Sigmoid colon (tissue), 7 donors: Measurements from ENCODE around the gene NRXN2. TPM values are rescaled to one million over a fixed set of nuclear protein-coding genes. Genes with fewer than 3 reads are reported as not detected.
A peak's percentile ranks its signal among the peaks of the same experiment; 100 is the strongest.

ENCODE experiments used
- DNase-seq: peaks from one replicate; pipeline ENCODE4 v3.0.0-alpha.2; 2019
- H3K27ac ChIP-seq, 4 donors: fragments of 200-600 bp; sonication (generic); one replicate each; pipeline ENCODE4 v1.5.1; 2016 to 2019; ENCODE audit warnings: mild to moderate bottlenecking in 1 of 4
- H3K27me3 ChIP-seq, 3 donors: fragments of 200-600 bp; sonication (generic); one replicate each; pipeline ENCODE4 v1.5.1; 2019; ENCODE audit warnings: mild to moderate bottlenecking in 1 of 3
- H3K36me3 ChIP-seq, 4 donors: fragments of 200-600 bp; sonication (generic); one replicate each; pipeline ENCODE4 v1.5.1; 2016 to 2019
- H3K4me1 ChIP-seq, 4 donors: fragments of 200-600 bp; sonication (generic); one replicate each; pipeline ENCODE4 v1.5.1; 2017 to 2019
- H3K4me3 ChIP-seq, 4 donors: fragments of 200-600 bp; sonication (generic); one replicate each; pipeline ENCODE4 v1.5.1; 2017 to 2019; ENCODE audit warnings: mild to moderate bottlenecking in 2 of 4, moderate library complexity in 1 of 4
- H3K9me3 ChIP-seq, 4 donors: fragments of 200-600 bp in 3 of 4; sonication (generic) in 3 of 4; one replicate each; pipeline versions ENCODE4 v1.5.1 to v1.6.1; 2013 to 2019
- EP300 ChIP-seq, 4 donors: sonication (generic); formaldehyde crosslinking; IDR thresholded peaks; one replicate each; pipeline ENCODE4 v1.6.1; 2017; ENCODE audit warnings: antibody characterized with exemption in 4 of 4
- POLR2A ChIP-seq, 2 donors: fragments of 450-650 bp; IDR thresholded peaks; one replicate each; pipeline ENCODE4 v1.6.1; 2016; ENCODE audit warnings: antibody characterized with exemption in 2 of 2, mild to moderate bottlenecking in 2 of 2, moderate library complexity in 2 of 2
- POLR2AphosphoS5 ChIP-seq, 4 donors: sonication (generic); formaldehyde crosslinking; IDR thresholded peaks; one replicate each; pipeline ENCODE4 v1.6.1; 2017; ENCODE audit warnings: antibody characterized with exemption in 4 of 4
- WGBS, 2 donors: extraction: QIAGEN DNeasy Blood & Tissue Kit; methylation state at CpG; one replicate each; pipeline ENCODE4 v1.1.7; 2013; 5-methylcytosine and 5-hydroxymethylcytosine counted together
- intact Hi-C: fragments of 100-400 bp; cut with DNase I; formaldehyde crosslinking; loops from one replicate; pipeline ENCODE4 v1.15.1; 2023
- polyA plus RNA-seq, 3 donors: library from polyadenylated mRNA; stranded (reverse); fragments of 200-250 nt; gene quantifications; one replicate each; pipeline ENCODE4 v1.2.3, GENCODE V29; 2013
- total RNA-seq, 4 donors: library from RNA; depleted of rRNA; stranded (reverse); fragments of >200 nt; gene quantifications; one replicate each; pipeline ENCODE4 v1.1.0, GENCODE V29; 2016
- TF ChIP-seq, protein P1 (sequence below), 4 experiments: fragments of 450-650 bp in 3 of 4; fragments of 200-600 bp in 1 of 4; IDR thresholded peaks; one replicate each; pipeline ENCODE4 v1.5.1; 2016 to 2019; ENCODE audit warnings: antibody characterized with exemption in 4 of 4, mild to moderate bottlenecking in 3 of 4, moderate library complexity in 2 of 4
- donor health status: healthy with polysubstance abuse.
- donor health status: Bipolar disorder and iron deficiency.
- donor health status: healthy.

The NRXN2 gene
- total and polyA plus RNA-seq, 7 donors = 0.23 to 20.5 (median 6.8) TPM

DNA sequence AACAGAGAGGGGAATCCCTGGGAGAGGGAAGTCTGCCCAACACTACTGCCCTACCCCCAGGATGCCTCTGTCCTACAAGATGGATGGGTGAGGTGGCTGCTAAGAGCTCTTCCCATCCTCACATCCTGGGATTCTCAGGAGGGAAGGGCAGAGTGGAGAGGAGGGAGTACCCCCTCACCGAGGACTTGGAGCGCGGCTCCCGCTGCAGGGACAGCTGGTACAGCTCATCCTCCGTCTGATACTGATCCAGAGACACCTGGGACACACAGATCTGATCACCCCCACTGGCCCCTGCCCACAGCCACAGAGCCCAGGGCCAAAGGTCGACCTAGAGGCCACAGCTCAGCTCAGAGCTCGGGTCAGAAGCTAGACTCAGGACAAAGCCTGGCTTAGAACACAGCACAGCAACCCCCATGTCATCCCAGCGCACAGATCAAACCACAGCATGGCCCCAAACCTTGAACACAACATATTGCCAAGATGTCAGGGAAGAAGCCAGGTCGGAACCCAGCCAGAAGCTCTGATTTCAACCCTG, 12.8 kb upstream of the NRXN2 start:
- Histone ChIP-seq H3K27ac (no peak overlapping the region), H3K9me3 (no peaks in the 10 kb centered on the region), H3K4me3 (no peak overlapping the region), H3K36me3 (peaks cover 0 to 69% (median 13%) of the 10 kb centered on the region in 4 donors), H3K4me1 (no peaks in the 10 kb centered on the region), H3K27me3 (no peaks in the 10 kb centered on the region)
- intact Hi-C loops = no loop called here
- DNase-seq = no peak
- TF ChIP-seq POLR2AphosphoS5 (IDR thresholded peaks at IDR 0.05) (no peak), POLR2A (IDR thresholded peaks at IDR 0.05) (no peak), EP300 (IDR thresholded peaks at IDR 0.05) (no peak)
- TF ChIP-seq, protein P1, sequence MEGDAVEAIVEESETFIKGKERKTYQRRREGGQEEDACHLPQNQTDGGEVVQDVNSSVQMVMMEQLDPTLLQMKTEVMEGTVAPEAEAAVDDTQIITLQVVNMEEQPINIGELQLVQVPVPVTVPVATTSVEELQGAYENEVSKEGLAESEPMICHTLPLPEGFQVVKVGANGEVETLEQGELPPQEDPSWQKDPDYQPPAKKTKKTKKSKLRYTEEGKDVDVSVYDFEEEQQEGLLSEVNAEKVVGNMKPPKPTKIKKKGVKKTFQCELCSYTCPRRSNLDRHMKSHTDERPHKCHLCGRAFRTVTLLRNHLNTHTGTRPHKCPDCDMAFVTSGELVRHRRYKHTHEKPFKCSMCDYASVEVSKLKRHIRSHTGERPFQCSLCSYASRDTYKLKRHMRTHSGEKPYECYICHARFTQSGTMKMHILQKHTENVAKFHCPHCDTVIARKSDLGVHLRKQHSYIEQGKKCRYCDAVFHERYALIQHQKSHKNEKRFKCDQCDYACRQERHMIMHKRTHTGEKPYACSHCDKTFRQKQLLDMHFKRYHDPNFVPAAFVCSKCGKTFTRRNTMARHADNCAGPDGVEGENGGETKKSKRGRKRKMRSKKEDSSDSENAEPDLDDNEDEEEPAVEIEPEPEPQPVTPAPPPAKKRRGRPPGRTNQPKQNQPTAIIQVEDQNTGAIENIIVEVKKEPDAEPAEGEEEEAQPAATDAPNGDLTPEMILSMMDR (IDR thresholded peaks at IDR 0.05) = no peak
- 78 to 85% methylated on average over 9 of the region's 9 CpGs for WGBS, 2 donors

DNA sequence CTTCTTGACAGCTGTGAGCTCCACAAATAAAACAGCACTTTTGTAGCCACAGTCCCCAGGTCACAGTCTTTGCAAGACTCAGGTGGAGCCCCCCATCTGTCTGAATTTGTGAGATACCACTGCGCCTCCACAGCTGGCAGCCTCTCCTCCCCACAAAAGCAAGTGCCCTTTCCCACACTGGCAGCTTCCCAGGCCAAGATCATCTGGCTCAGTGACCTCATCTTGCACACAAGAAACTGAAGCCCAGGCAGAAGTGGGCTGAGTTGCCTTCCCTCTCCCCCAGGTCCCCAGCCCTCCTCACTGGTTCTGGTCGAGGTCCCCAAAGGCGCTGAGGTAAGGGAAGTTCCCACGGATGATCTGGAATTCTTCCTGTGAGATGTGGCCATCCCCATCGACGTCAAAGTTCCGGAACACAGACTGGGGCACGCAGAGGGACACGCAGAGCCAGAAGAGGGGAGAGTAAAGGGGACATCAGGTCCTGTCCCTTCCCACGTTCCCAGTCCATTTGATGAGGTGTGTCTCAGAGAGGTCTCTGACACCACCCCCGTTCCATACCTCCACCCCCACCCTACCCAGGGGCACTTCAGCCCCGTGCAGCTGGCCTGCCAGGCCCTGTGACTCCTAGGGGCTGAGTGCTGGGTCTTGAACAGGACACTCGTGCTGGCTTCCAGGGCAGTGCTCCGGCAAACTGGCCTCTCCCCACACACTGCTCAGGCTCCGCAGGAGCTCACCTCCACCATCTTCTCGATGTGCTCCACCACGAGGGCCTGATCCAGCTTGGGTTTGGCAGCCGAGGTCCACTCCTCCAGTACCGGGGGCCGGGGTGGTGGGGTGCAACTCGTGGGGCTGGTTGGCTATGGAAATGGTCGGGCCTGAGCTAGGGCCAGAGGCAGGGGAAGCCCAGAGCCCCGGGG, 12.1 kb upstream of the NRXN2 start:
- intact Hi-C loops = no loop called here
- H3K4me1 ChIP-seq = peaks cover 0 to 2% (median under 1%) of the 10 kb centered on the region in 4 donors
- no peaks in the 10 kb centered on the region for H3K9me3 ChIP-seq
- TF ChIP-seq EP300 (IDR thresholded peaks at IDR 0.05) = no peak
- TF ChIP-seq, protein P1 (IDR thresholded peaks at IDR 0.05) = no peak
- no peak for TF ChIP-seq POLR2AphosphoS5 (IDR thresholded peaks at IDR 0.05)
- no peak for TF ChIP-seq POLR2A (IDR thresholded peaks at IDR 0.05)
- 74 to 85% methylated on average over 23 of the region's 23 CpGs for WGBS, 2 donors
- no peak overlapping the region for H3K4me3 ChIP-seq
- DNase-seq = no peak
- peaks cover 0 to 75% (median 15%) of the 10 kb centered on the region in 4 donors for H3K36me3 ChIP-seq
- no peaks in the 10 kb centered on the region for H3K27me3 ChIP-seq
- H3K27ac ChIP-seq = no peak overlapping the region

DNA sequence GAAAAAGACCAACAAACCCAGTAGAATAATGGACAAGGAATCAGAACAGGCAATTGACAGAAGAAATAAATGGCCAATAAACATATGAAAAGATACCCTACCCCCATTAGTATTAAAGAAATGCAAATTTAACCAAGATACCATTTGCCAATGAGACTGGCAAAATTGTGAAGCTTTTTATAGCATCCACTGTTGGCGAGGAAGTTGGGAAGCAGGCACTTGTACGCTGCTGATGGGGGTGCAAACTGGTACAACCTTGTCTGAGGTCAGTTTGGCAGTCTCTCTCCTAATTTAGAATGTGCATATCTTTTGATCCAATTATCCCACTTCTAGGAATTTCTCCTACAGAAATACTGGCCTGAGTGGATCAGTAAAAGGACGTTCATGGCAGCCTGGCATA, 8.6 kb upstream of the NRXN2 start:
- no peak overlapping the region for H3K4me3 ChIP-seq

DNA sequence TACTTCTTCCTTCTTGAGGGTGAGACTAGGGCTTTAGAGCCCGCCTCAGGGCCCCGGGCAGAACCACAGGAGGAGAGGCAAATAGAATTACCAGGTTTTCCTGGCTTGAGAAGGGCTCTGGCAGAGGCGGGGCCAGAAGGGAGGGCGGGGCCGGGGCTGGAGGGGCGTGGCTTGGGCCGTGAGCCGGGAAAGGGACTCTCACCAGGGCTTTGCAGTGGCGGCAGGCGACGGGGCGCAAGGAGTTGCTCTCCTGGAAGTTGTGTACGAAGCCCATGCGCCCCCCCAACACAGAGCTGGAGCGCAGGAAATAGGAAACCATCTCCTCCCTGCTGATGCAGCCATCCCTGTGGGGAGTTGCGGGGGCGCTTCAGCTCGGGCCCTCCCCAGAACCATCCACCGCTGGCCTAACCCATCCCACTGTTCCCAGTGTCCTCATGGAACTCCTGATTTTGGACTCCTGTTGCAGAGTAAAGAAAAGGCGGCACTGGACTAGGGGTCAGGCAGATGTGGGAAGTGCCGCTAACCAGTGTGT, 6.9 kb upstream of the NRXN2 start:
- Histone ChIP-seq H3K27me3 (no peaks in the 10 kb centered on the region), H3K27ac (no peak overlapping the region), H3K36me3 (peaks cover 0 to 45% (median 8%) of the 10 kb centered on the region in 4 donors), H3K4me1 (peaks cover 0 to 8% (median 2%) of the 10 kb centered on the region in 4 donors), H3K4me3 (no peak overlapping the region), H3K9me3 (no peaks in the 10 kb centered on the region)
- DNase-seq = peak; percentile 63
- intact Hi-C loops = no loop called here
- TF ChIP-seq EP300 (IDR thresholded peaks at IDR 0.05) (no peak), POLR2AphosphoS5 (IDR thresholded peaks at IDR 0.05) (no peak), POLR2A (IDR thresholded peaks at IDR 0.05) (no peak)
- TF ChIP-seq, protein P1 (IDR thresholded peaks at IDR 0.05) = no peak
- WGBS, 2 donors = 26 to 58% methylated on average over 21 of the region's 21 CpGs

More for the DNA sequence above, 8.6 kb upstream of the NRXN2 start:
- H3K27me3 ChIP-seq = no peaks in the 10 kb centered on the region
- 88 to 90% methylated on average over 3 of the region's 3 CpGs for WGBS, 2 donors
- peaks cover 0 to 8% (median 2%) of the 10 kb centered on the region in 4 donors for H3K4me1 ChIP-seq
- H3K36me3 ChIP-seq = peaks cover 0 to 61% (median 16%) of the 10 kb centered on the region in 4 donors
- intact Hi-C loops = no loop called here
- no peak overlapping the region for H3K27ac ChIP-seq
- TF ChIP-seq POLR2A (IDR thresholded peaks at IDR 0.05) = no peak
- TF ChIP-seq EP300 (IDR thresholded peaks at IDR 0.05) = no peak
- TF ChIP-seq, protein P1 (IDR thresholded peaks at IDR 0.05) = no peak
- no peak for TF ChIP-seq POLR2AphosphoS5 (IDR thresholded peaks at IDR 0.05)
- DNase-seq = no peak
- H3K9me3 ChIP-seq = no peaks in the 10 kb centered on the region
